ENCODE results near the gene FTO. TPM values are rescaled to one million over a fixed set of nuclear protein-coding genes. Genes with fewer than 3 reads are reported as not detected.

Gene FTO
- total RNA-seq, 1 experiment from 2014 or later: 78.3 TPM

DNA sequence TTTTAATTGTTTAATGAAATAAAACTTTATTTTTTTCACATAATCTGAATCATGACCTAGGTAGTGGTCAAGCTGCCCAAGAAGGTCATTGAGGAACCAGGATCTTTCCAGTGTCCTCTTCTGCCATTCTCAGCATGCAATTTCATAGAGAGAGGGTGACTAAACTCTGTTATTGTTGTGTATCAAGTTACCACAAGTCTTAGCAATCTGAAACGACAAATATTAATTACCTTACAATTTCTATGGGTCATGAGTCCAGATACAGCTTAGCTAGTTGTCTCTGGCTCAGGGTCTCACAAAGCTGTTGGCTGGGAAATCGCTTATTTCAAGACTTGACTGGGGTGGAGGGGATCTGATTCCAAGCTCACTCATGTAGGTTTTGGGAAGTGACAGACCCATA lies 37.6 kb downstream of the FTO start:
- no peak for DNase-seq
- H3K9me3 ChIP-seq: no peaks in the 10 kb centered on the region
- Mint-ChIP-seq H3K4me3 (ENCODE audit: unreplicated experiment) (no peak overlapping the region), H3K27ac (ENCODE audit: unreplicated experiment) (no peak overlapping the region), H3K9me3 (ENCODE audit: unreplicated experiment) (no peaks in the 10 kb centered on the region), H3K27me3 (ENCODE audit: insufficient read depth, unreplicated experiment) (no peaks in the 10 kb centered on the region), H3K36me3 (ENCODE audit: insufficient read depth, unreplicated experiment) (no peaks in the 10 kb centered on the region), H3K4me1 (ENCODE audit: low read depth, unreplicated experiment) (peaks cover 36% of the 10 kb centered on the region)
- ChIA-PET POLR2A (no interaction called here), CTCF (interaction anchor here (0.9 to 1.1 kb wide), 2 partner anchors 15 to 32 kb away, joined by 4 to 5 read pairs; no protein-coding TSS in a partner anchor)
- BruUV-seq (replicated peaks): no TSS peak
- no peak overlapping the region for H3K4me3 ChIP-seq (ENCODE audit: low read depth, low read length)
- H3K4me1 ChIP-seq: peaks cover 19% of the 10 kb centered on the region
- no peaks in the 10 kb centered on the region for H3K27me3 ChIP-seq (replicated peaks; ENCODE audit: control insufficient read depth, insufficient read depth, low read length)
- intact Hi-C loops (cut with micrococcal nuclease; ENCODE audit: unreplicated experiment): loop anchor here (5.0 kb wide), 1 partner anchor 49 kb away; no protein-coding TSS in a partner anchor
- H3K36me3 ChIP-seq (ENCODE audit: control insufficient read depth, insufficient read depth, low read length): no peaks in the 10 kb centered on the region
- TF ChIP-seq, protein P1, sequence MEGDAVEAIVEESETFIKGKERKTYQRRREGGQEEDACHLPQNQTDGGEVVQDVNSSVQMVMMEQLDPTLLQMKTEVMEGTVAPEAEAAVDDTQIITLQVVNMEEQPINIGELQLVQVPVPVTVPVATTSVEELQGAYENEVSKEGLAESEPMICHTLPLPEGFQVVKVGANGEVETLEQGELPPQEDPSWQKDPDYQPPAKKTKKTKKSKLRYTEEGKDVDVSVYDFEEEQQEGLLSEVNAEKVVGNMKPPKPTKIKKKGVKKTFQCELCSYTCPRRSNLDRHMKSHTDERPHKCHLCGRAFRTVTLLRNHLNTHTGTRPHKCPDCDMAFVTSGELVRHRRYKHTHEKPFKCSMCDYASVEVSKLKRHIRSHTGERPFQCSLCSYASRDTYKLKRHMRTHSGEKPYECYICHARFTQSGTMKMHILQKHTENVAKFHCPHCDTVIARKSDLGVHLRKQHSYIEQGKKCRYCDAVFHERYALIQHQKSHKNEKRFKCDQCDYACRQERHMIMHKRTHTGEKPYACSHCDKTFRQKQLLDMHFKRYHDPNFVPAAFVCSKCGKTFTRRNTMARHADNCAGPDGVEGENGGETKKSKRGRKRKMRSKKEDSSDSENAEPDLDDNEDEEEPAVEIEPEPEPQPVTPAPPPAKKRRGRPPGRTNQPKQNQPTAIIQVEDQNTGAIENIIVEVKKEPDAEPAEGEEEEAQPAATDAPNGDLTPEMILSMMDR (IDR thresholded peaks at IDR 0.05; ENCODE audit: insufficient read depth in 1 of 2, low read depth in 1 of 2, low read length in 1 of 2, severe bottlenecking in 1 of 2, unreplicated experiment in 1 of 2): no peak

- H3K4me3 ChIP-seq (ENCODE audit: low read depth, low read length): no peak overlapping the region
- POLR2A ChIA-PET: no interaction called here
- no peaks in the 10 kb centered on the region for H3K36me3 Mint-ChIP-seq (ENCODE audit: insufficient read depth, unreplicated experiment)
- H3K27ac Mint-ChIP-seq (ENCODE audit: unreplicated experiment): no peak overlapping the region
- peak in 1 of 2 experiments; percentile 52 for DNase-seq
- CTCF ChIA-PET: interaction anchor here (0.7 to 2.8 kb wide), 10 partner anchors 11 to 180 kb away, joined by 3 to 37 read pairs (median 4); partner anchors contain the start of genes FTO and RPGRIP1L
- TF ChIP-seq, protein P1 (IDR thresholded peaks at IDR 0.05; ENCODE audit: insufficient read depth in 1 of 2, low read depth in 1 of 2, low read length in 1 of 2, severe bottlenecking in 1 of 2, unreplicated experiment in 1 of 2): peak; percentile 75 to 78
- no peaks in the 10 kb centered on the region for H3K27me3 Mint-ChIP-seq (ENCODE audit: insufficient read depth, unreplicated experiment)
- peaks cover 5% of the 10 kb centered on the region; the same call in 1 of the 2 replicates for H3K9me3 ChIP-seq
- no peaks in the 10 kb centered on the region for H3K36me3 ChIP-seq (ENCODE audit: control insufficient read depth, insufficient read depth, low read length)
- peaks cover 31% of the 10 kb centered on the region for H3K4me1 Mint-ChIP-seq (ENCODE audit: low read depth, unreplicated experiment)
- BruUV-seq (replicated peaks): no TSS peak
- H3K27me3 ChIP-seq (replicated peaks; ENCODE audit: control insufficient read depth, insufficient read depth, low read length): no peaks in the 10 kb centered on the region
- no peaks in the 10 kb centered on the region for H3K9me3 Mint-ChIP-seq (ENCODE audit: unreplicated experiment)
- intact Hi-C loops (cut with micrococcal nuclease; ENCODE audit: unreplicated experiment): loop anchor here (2.0 to 5.0 kb wide), 2 partner anchors 26 to 51 kb away; no protein-coding TSS in a partner anchor
- H3K4me3 Mint-ChIP-seq (ENCODE audit: unreplicated experiment): no peak overlapping the region
- H3K4me1 ChIP-seq: peaks cover 19% of the 10 kb centered on the region
These were observed 39.2 kb downstream of the FTO start for GRCh38 chr16:53743149-53743566.

DNA sequence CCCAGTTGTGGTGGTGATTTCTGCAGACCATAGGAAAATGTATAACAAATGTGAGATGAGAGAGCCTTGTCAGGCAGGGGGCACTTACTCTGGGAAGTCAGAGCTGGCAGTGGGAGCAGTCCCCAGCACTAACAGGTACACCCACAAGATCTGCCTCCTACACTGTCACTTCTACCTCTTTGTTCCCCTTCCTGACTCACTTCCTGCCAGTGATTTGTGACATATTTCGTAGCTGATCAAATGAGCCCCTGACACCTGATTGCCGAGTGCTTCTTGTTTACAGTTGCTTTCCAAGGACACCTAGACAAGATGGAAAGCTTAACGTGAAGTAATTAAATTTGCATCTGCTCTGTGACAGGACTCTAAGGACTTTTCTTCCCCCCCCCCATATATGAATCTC lies 40.5 kb downstream of the FTO start:
- Histone ChIP-seq H3K9me3 (peaks cover 5% of the 10 kb centered on the region; the same call in 1 of the 2 replicates), H3K36me3 (ENCODE audit: control insufficient read depth, insufficient read depth, low read length) (no peaks in the 10 kb centered on the region), H3K4me3 (ENCODE audit: low read depth, low read length) (no peak overlapping the region), H3K27me3 (replicated peaks; ENCODE audit: control insufficient read depth, insufficient read depth, low read length) (no peaks in the 10 kb centered on the region), H3K4me1 (peaks cover 19% of the 10 kb centered on the region)
- Mint-ChIP-seq H3K4me3 (ENCODE audit: unreplicated experiment) (no peak overlapping the region), H3K27ac (ENCODE audit: unreplicated experiment) (peak overlapping the region; percentile 10), H3K4me1 (ENCODE audit: low read depth, unreplicated experiment) (peaks cover 31% of the 10 kb centered on the region), H3K9me3 (ENCODE audit: unreplicated experiment) (no peaks in the 10 kb centered on the region), H3K36me3 (ENCODE audit: insufficient read depth, unreplicated experiment) (no peaks in the 10 kb centered on the region), H3K27me3 (ENCODE audit: insufficient read depth, unreplicated experiment) (no peaks in the 10 kb centered on the region)
- intact Hi-C loops (cut with micrococcal nuclease; ENCODE audit: unreplicated experiment): loop anchor here (5.0 kb wide), 1 partner anchor 52 kb away; no protein-coding TSS in a partner anchor
- TF ChIP-seq, protein P1 (IDR thresholded peaks at IDR 0.05; ENCODE audit: insufficient read depth in 1 of 2, low read depth in 1 of 2, low read length in 1 of 2, severe bottlenecking in 1 of 2, unreplicated experiment in 1 of 2): no peak
- no peak for DNase-seq
- POLR2A ChIA-PET: interaction anchor here (0.6 kb wide), 1 partner anchor 18 kb away, joined by 3 read pairs; no protein-coding TSS in a partner anchor
- no TSS peak for BruUV-seq (replicated peaks)
- CTCF ChIA-PET: interaction anchor here (0.6 to 2.8 kb wide), 4 partner anchors 10 to 247 kb away, joined by 3 to 37 read pairs (median 4); no protein-coding TSS in a partner anchor
